ENCODE results near the gene EHMT1.

DNA sequence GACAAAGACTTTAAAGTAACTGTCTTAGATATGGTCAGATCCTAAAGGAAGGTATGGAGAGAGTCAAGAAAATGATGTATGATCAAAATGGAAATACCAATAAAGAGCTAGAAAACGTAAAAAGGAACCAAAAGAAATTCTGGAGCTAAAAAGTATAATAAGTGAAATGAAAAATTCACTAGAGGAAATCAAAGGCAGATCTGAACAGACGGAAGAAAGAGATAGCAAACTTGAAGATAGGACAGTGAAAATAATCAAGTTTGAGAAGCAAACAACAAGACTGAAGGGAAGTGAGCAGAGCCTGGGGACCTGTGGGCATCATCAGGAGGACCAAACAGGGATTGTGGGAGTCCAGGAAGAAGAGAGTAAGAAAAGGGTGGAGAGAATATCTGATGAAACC, 115.4 kb downstream of the EHMT1 start:
- TF ChIP-seq, protein P1, sequence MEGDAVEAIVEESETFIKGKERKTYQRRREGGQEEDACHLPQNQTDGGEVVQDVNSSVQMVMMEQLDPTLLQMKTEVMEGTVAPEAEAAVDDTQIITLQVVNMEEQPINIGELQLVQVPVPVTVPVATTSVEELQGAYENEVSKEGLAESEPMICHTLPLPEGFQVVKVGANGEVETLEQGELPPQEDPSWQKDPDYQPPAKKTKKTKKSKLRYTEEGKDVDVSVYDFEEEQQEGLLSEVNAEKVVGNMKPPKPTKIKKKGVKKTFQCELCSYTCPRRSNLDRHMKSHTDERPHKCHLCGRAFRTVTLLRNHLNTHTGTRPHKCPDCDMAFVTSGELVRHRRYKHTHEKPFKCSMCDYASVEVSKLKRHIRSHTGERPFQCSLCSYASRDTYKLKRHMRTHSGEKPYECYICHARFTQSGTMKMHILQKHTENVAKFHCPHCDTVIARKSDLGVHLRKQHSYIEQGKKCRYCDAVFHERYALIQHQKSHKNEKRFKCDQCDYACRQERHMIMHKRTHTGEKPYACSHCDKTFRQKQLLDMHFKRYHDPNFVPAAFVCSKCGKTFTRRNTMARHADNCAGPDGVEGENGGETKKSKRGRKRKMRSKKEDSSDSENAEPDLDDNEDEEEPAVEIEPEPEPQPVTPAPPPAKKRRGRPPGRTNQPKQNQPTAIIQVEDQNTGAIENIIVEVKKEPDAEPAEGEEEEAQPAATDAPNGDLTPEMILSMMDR (IDR thresholded peaks at IDR 0.05; ENCODE audit: low read length), result no peak
- no peak for TF ChIP-seq EZH2 (optimal IDR thresholded peaks at IDR 0.05; ENCODE audit: low read depth, low read length)

Data from MM.1S (cell line).